K562 (cell line): ENCODE data around the gene NMT1. TPM values are rescaled to one million over a fixed set of nuclear protein-coding genes. Genes with fewer than 3 reads are reported as not detected.
"Not testable (repeated sequence)": the region's sequence is repeated elsewhere in the genome, so short reads cannot be mapped to it uniquely, and the experiment has no call there.

ENCODE experiments used
- ATAC-seq: fragments of 200-7000 bp; cut with Tn5 transposase; 3 replicates; pipeline ENCODE4 v1.9.1; 2020; ENCODE audit warnings: moderate library complexity
- BruUV-seq: library from RNA; stranded (reverse); fragments of 400-500 nt; replicated peaks from 2 replicates; lab custom pipeline; 2021; lab: Mats Ljungman, UMichigan
- CTCF ChIA-PET: fragments of 300-600 bp; formaldehyde crosslinking; extraction: SDS; loops from one replicate; lab custom pipeline; 2021; ENCODE audit warnings: low intra/inter-chr PET ratio; lab: Yijun Ruan, JAX
- POLR2A ChIA-PET: fragments of 300-600, 350-650 bp; sonication (Branson Sonifier 250); formaldehyde crosslinking; extraction: SDS; loops from one replicate; lab custom pipeline; 2021; ENCODE audit warnings: antibody characterized with exemption, inconsistent platforms; lab: Yijun Ruan, JAX
- DNase-seq, 4 experiments: peaks; one replicate each; pipeline versions ENCODE4 v3.0.0 to v3.0.0-alpha.2; 2011 to 2018; ENCODE audit warnings: low spot score in 3 of 4, mixed read lengths in 3 of 4; ENCODE audit errors: extremely low read depth in 1 of 4
- FAIRE-seq: peaks from 2 replicates; lab custom pipeline; 2011; peaks lifted over from hg19 to GRCh38; lab: Jason Lieb, UNC
- H2AFZ ChIP-seq: 2 replicates; pipeline ENCODE4 v1.6.0; 2011; ENCODE audit warnings: low read depth, low read length, control low read depth, inconsistent platforms
- H3K27ac ChIP-seq: fragments of 200-600 bp; 3 replicates; pipeline ENCODE4 v1.8.0; 2011; ENCODE audit warnings: low read depth, mild to moderate bottlenecking, control low read depth, inconsistent platforms, low read length, moderate library complexity, mixed read lengths; ENCODE audit errors: extremely low read depth
- H3K27me3 ChIP-seq, 2 experiments: fragments of 300-600 bp in 1 of 2; 2 replicates in 1 of 2; 3 replicates in 1 of 2; pipeline versions ENCODE4 v1.6.0 to v1.8.0; 2011; ENCODE audit warnings: inconsistent platforms in 2 of 2, low read length in 2 of 2, mild to moderate bottlenecking in 1 of 2, mixed read lengths in 1 of 2, moderate library complexity in 1 of 2; ENCODE audit not compliant: control insufficient read depth in 2 of 2, insufficient read depth in 2 of 2
- H3K36me3 ChIP-seq: fragments of 300-600 bp; 3 replicates; pipeline ENCODE4 v1.8.0; 2011; ENCODE audit warnings: mild to moderate bottlenecking, low read length, inconsistent platforms; ENCODE audit not compliant: control insufficient read depth, insufficient read depth
- H3K4me1 ChIP-seq, 2 experiments: fragments of 200-600 bp in 1 of 2; replicated peaks in 1 of 2; 2 replicates in 1 of 2; 3 replicates in 1 of 2; pipeline versions ENCODE4 v1.5.1 to v1.8.0; 2011; ENCODE audit warnings: inconsistent platforms in 2 of 2, low read length in 2 of 2, mild to moderate bottlenecking in 1 of 2, mixed read lengths in 1 of 2, moderate library complexity in 1 of 2; ENCODE audit not compliant: control insufficient read depth in 2 of 2, insufficient read depth in 2 of 2
- H3K4me2 ChIP-seq: 2 replicates; pipeline ENCODE4 v1.6.1; 2011; ENCODE audit warnings: low read length, control low read depth, inconsistent platforms, mixed read lengths; ENCODE audit not compliant: insufficient read depth
- H3K4me3 ChIP-seq: fragments of 200-600 bp; sonication (generic), shearing (Covaris generic); 2 replicates; pipeline ENCODE4 v1.5.1; 2016; ENCODE audit warnings: control low read depth, inconsistent platforms
- H3K79me2 ChIP-seq: fragments of 200-600 bp; 3 replicates; pipeline ENCODE4 v1.8.0; 2011; ENCODE audit warnings: low read length, inconsistent platforms; ENCODE audit not compliant: control insufficient read depth, insufficient read depth
- H3K9ac ChIP-seq, 2 experiments: 2 replicates each; pipeline versions ENCODE4 v1.6.0 to v1.6.1; 2011; ENCODE audit warnings: low read depth in 2 of 2, low read length in 2 of 2, control low read depth in 1 of 2, inconsistent platforms in 1 of 2, mild to moderate bottlenecking in 1 of 2, mixed read lengths in 1 of 2; ENCODE audit not compliant: insufficient read depth in 1 of 2
- H3K9me1 ChIP-seq: one replicate; pipeline ENCODE4 v1.6.0; 2011; ENCODE audit warnings: inconsistent platforms, mild to moderate bottlenecking, low read length, moderate library complexity; ENCODE audit not compliant: control insufficient read depth, insufficient read depth
- H3K9me3 ChIP-seq: replicated peaks from 2 replicates; pipeline ENCODE4 v1.5.1; 2011; ENCODE audit warnings: low read depth, low read length, inconsistent platforms; ENCODE audit not compliant: control insufficient read depth, insufficient read depth
- H4K20me1 ChIP-seq: replicated peaks from 2 replicates; pipeline ENCODE4 v1.6.1; 2011; ENCODE audit warnings: low read length, inconsistent platforms, mixed read lengths; ENCODE audit not compliant: control insufficient read depth, insufficient read depth
- GABPA ChIP-seq: fragments of 200-800 bp; sonication (Bioruptor generic); conservative IDR thresholded peaks from 2 replicates; pipeline ENCODE4 v1.6.1; 2016; ENCODE audit warnings: low read depth, missing genetic modification characterization, missing compliant biosample characterization
- POLR2G ChIP-seq: fragments of 200-400 bp; formaldehyde crosslinking; IDR thresholded peaks from 2 replicates; pipeline ENCODE4 v1.6.1; 2017; ENCODE audit warnings: low read depth, mild to moderate bottlenecking, antibody characterized with exemption, low read length, moderate library complexity
- TAF9B ChIP-seq: fragments of 450-650 bp; IDR thresholded peaks from 2 replicates; pipeline ENCODE4 v1.6.1; 2018; ENCODE audit warnings: mild to moderate bottlenecking; ENCODE audit not compliant: partially characterized antibody
- ZNF584 ChIP-seq: fragments of 200-800 bp; sonication (Bioruptor generic); IDR thresholded peaks from 2 replicates; pipeline ENCODE4 v1.6.1; 2016; ENCODE audit warnings: low read depth, mild to moderate bottlenecking, missing genetic modification characterization, missing compliant biosample characterization
- WGBS: fragments of 100-300 bp; shearing (Covaris generic); methylation state at CpG from one replicate; pipeline ENCODE4 v1.1.6; 2016; ENCODE audit warnings: low coverage, mixed read lengths; ENCODE audit not compliant: insufficient coverage; ENCODE audit errors: missing lambda C conversion rate; 5-methylcytosine and 5-hydroxymethylcytosine counted together
- in situ Hi-C: fragments of 300-500 bp; cut with MboI; formaldehyde crosslinking; loops from 4 replicates; pipeline ENCODE4 v1.15.0; 2018; ENCODE audit warnings: inconsistent platforms, mixed read lengths
- intact Hi-C: fragments of 100-400 bp; cut with micrococcal nuclease; formaldehyde crosslinking; loops from 2 replicates; pipeline ENCODE4 v1.14.2; 2022
- polyA plus RNA-seq, 8 experiments: library from polyadenylated mRNA; depleted of rRNA in 4 of 8; stranded (reverse) in 5 of 8; unstranded in 3 of 8; fragments of >200 nt; fragmentation: Nextera tagmentation in 2 of 8; fragmentation: Illumina TruSeq in 1 of 8; extraction: Ambion mirVana in 2 of 8; extraction: Trizol in 1 of 8; gene quantifications; 2 replicates each; pipeline versions ENCODE4 v1.2.1 to v1.2.3, GENCODE V29; 2011 to 2014; ENCODE audit warnings: inconsistent platforms in 1 of 8, missing spikeins in 1 of 8
- total RNA-seq, 7 experiments: library from RNA; depleted of rRNA in 6 of 7; stranded (reverse); fragments of >200 nt in 6 of 7; fragmentation: Illumina TruSeq in 2 of 7; extraction: Trizol in 2 of 7; gene quantifications; 2 replicates each; pipeline versions ENCODE4 v1.2.1 to v1.2.3, GENCODE V29; 2011 to 2021; ENCODE audit warnings: low replicate concordance in 1 of 7
- TF ChIP-seq, protein P1 (sequence below): fragments of 450-650 bp; formaldehyde crosslinking; IDR thresholded peaks from 2 replicates; pipeline ENCODE4 v1.4.0; 2020; ENCODE audit warnings: mild to moderate bottlenecking, moderate library complexity
- TF ChIP-seq, protein P2 (sequence below): fragments of 200-800 bp; sonication (Bioruptor generic); IDR thresholded peaks from 2 replicates; pipeline ENCODE4 v1.6.1; 2017; ENCODE audit warnings: missing genetic modification characterization, missing compliant biosample characterization

Gene NMT1
- total and polyA plus RNA-seq, 9 of the 15 experiments (the other 6 are each of a cell fraction or from before 2014, with no cell fraction given): 86.7 to 569 (median 213) TPM

DNA sequence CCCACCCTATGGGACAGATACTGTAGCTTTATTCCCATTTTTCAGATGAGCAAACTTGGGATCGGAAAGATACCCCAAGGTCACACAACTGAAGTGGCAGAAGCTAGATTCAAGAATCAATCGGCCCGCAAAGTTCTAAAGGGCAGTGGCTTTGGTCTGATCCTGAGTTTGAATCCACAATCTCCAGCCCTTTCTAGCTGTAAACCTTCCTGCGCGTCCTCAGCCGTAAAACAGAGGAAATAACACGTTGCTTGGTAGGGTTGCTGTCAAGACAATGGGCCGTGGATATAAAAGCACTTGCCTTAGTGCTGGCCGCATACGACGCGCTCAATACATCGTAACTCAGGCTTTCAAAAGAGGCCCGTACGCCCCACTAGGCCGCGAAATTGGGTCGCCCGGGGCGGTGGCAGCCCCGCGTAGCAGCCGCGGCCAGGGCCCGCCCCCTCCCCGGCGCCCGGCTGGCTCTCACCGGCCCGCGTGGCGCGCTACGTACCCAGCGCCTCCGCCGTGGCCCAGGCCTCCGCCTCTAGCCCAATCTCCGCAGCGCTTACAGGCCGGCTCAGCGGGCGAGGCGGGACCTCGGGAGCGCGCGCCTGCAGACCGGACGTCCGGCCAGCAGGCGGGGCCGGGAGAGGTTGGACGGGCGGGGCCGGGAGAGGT, 9.9 kb upstream of the NMT1 start, which contains the start of gene DCAKD (continued):
- TF ChIP-seq, protein P1, sequence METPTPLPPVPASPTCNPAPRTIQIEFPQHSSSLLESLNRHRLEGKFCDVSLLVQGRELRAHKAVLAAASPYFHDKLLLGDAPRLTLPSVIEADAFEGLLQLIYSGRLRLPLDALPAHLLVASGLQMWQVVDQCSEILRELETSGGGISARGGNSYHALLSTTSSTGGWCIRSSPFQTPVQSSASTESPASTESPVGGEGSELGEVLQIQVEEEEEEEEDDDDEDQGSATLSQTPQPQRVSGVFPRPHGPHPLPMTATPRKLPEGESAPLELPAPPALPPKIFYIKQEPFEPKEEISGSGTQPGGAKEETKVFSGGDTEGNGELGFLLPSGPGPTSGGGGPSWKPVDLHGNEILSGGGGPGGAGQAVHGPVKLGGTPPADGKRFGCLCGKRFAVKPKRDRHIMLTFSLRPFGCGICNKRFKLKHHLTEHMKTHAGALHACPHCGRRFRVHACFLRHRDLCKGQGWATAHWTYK (CRISPR knock-in tag): peak; percentile 38; the same call in 1 of the 2 replicates
- TF ChIP-seq TAF9B: no peak

DNA sequence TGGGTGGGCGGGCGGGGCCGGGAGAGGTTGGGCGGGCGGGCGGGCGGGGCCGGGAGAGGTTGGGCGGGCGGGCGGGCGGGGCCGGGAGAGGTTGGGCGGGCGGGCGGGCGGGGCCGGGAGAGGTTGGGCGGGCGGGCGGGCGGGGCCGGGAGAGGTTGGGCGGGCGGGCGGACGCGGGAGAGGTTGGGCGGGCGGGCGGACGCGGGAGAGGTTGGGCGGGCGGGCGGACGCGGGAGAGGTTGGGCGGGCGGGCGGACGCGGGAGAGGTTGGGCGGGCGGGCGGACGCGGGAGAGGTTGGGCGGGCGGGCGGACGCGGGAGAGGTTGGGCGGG, 9.4 kb upstream of the NMT1 start:
- POLR2A ChIA-PET: interaction anchor here (1.0 to 5.0 kb wide), 4 partner anchors 11 to 99 kb away, joined by 3 to 47 read pairs (median 6); partner anchors contain the start of genes HEXIM1 and NMT1
- DNase-seq, H3K4me2 ChIP-seq, BruUV-seq, H3K27me3 ChIP-seq, CTCF ChIA-PET, intact Hi-C loops, H3K9ac ChIP-seq, H2AFZ ChIP-seq, FAIRE-seq, ATAC-seq, in situ Hi-C loops, H4K20me1 ChIP-seq, H3K9me3 ChIP-seq, H3K27ac ChIP-seq, H3K9me1 ChIP-seq: not testable (repeated sequence)
- peaks cover 52% of the 10 kb centered on the region for H3K79me2 ChIP-seq
- peak; percentile 85 for TF ChIP-seq GABPA (tag)
- TF ChIP-seq POLR2G: peak; percentile 38; the same call in 1 of the 2 replicates
- TF ChIP-seq ZNF584 (CRISPR knock-in tag): 0 out of 2 replicates have a peak, but pooled peaks have one; percentile 2
- TF ChIP-seq, protein P2, sequence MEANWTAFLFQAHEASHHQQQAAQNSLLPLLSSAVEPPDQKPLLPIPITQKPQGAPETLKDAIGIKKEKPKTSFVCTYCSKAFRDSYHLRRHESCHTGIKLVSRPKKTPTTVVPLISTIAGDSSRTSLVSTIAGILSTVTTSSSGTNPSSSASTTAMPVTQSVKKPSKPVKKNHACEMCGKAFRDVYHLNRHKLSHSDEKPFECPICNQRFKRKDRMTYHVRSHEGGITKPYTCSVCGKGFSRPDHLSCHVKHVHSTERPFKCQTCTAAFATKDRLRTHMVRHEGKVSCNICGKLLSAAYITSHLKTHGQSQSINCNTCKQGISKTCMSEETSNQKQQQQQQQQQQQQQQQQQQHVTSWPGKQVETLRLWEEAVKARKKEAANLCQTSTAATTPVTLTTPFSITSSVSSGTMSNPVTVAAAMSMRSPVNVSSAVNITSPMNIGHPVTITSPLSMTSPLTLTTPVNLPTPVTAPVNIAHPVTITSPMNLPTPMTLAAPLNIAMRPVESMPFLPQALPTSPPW (CRISPR knock-in tag): peak; percentile 82
- H3K36me3 ChIP-seq: peaks cover 12% of the 10 kb centered on the region; the same call in 1 of the 3 replicates
- peaks cover 17 to 20% of the 10 kb centered on the region in 2 experiments for H3K4me1 ChIP-seq
- peak overlapping the region; percentile 42; the same call in 1 of the 2 replicates for H3K4me3 ChIP-seq
- no CpG with 5 or more reads among the region's 54 CpGs for WGBS
